Measurements from ENCODE around the gene NSUN2. TPM values are rescaled to one million over a fixed set of nuclear protein-coding genes. Genes with fewer than 3 reads are reported as not detected.

The NSUN2 gene
- total and polyA plus RNA-seq, 7 experiments from 2014 or later, result 25.4 to 87.2 (median 60.1) TPM

GRCh38 chr5:6611334-6612256 lies 21.2 kb downstream of the NSUN2 start:
- DNase-seq (no peak), ATAC-seq (no peak)
- ChIA-PET CTCF (interaction anchor here (0.7 to 0.9 kb wide), 2 partner anchors 352 to 1124 kb away, joined by 3 read pairs; no protein-coding TSS in a partner anchor), POLR2A (no interaction called here)
- no peak overlapping the region for H3K4me3 ChIP-seq (ENCODE audit: low read length)
- Mint-ChIP-seq H3K27me3 (no peaks in the 10 kb centered on the region), H3K9me3 (no peaks in the 10 kb centered on the region), H3K27ac (no peak overlapping the region), H3K4me3 (no peak overlapping the region), H3K4me1 (peaks cover 10 to 45% (median 20%) of the 10 kb centered on the region in 7 donors), H3K36me3 (peaks cover 16 to 69% (median 47%) of the 10 kb centered on the region in 5 donors)
- H3K27ac ChIP-seq (ENCODE audit: low read depth, low read length), result no peak overlapping the region
- no peaks in the 10 kb centered on the region for H3K4me1 ChIP-seq (ENCODE audit: control insufficient read depth in 2 of 2, insufficient read depth in 2 of 2, low read length in 2 of 2)
- intact Hi-C loops (cut with micrococcal nuclease), result no loop called here
- H3K36me3 ChIP-seq (ENCODE audit: control insufficient read depth in 2 of 3, insufficient read depth in 3 of 3, low read length in 3 of 3), result peaks cover 51 to 96% (median 55%) of the 10 kb centered on the region in 3 experiments
- H3K27me3 ChIP-seq (ENCODE audit: control insufficient read depth in 2 of 2, insufficient read depth in 2 of 2, low read length in 2 of 2), result no peaks in the 10 kb centered on the region
- no peaks in the 10 kb centered on the region for H3K9me3 ChIP-seq (ENCODE audit: control insufficient read depth in 2 of 3, low read length in 3 of 3)

- POLR2A ChIA-PET, result no interaction called here
- H3K9me3 Mint-ChIP-seq, result no peaks in the 10 kb centered on the region
These were observed 24.8 kb downstream of the NSUN2 start for GRCh38 chr5:6608016-6608415.

GRCh38 chr5:6607559-6607936 lies 25.3 kb downstream of the NSUN2 start:
- Mint-ChIP-seq H3K4me3 (no peak overlapping the region), H3K4me1 (peaks cover 0 to 10% (median 0%) of the 10 kb centered on the region in 7 donors), H3K27me3 (no peaks in the 10 kb centered on the region), H3K36me3 (peaks cover 19 to 62% (median 39%) of the 10 kb centered on the region in 5 donors), H3K9me3 (no peaks in the 10 kb centered on the region), H3K27ac (no peak overlapping the region)
- intact Hi-C loops (cut with micrococcal nuclease), result no loop called here
- Histone ChIP-seq H3K4me1 (ENCODE audit: control insufficient read depth in 2 of 2, insufficient read depth in 2 of 2, low read length in 2 of 2) (no peaks in the 10 kb centered on the region), H3K4me3 (ENCODE audit: low read length) (no peak overlapping the region), H3K27me3 (ENCODE audit: control insufficient read depth in 2 of 2, insufficient read depth in 2 of 2, low read length in 2 of 2) (no peaks in the 10 kb centered on the region), H3K27ac (ENCODE audit: low read depth, low read length) (no peak overlapping the region), H3K9me3 (ENCODE audit: control insufficient read depth in 2 of 3, low read length in 3 of 3) (no peaks in the 10 kb centered on the region), H3K36me3 (ENCODE audit: control insufficient read depth in 2 of 3, insufficient read depth in 3 of 3, low read length in 3 of 3) (peaks cover 50 to 99% (median 55%) of the 10 kb centered on the region in 3 experiments)
- ATAC-seq (no peak), DNase-seq (no peak)
- CTCF ChIA-PET, result no interaction called here
- POLR2A ChIA-PET, result no interaction called here

More at GRCh38 chr5:6608016-6608415, 24.8 kb downstream of the NSUN2 start:
- Histone ChIP-seq H3K9me3 (ENCODE audit: control insufficient read depth in 2 of 3, low read length in 3 of 3) (no peaks in the 10 kb centered on the region), H3K27me3 (ENCODE audit: control insufficient read depth in 2 of 2, insufficient read depth in 2 of 2, low read length in 2 of 2) (no peaks in the 10 kb centered on the region), H3K4me1 (ENCODE audit: control insufficient read depth in 2 of 2, insufficient read depth in 2 of 2, low read length in 2 of 2) (no peaks in the 10 kb centered on the region), H3K27ac (ENCODE audit: low read depth, low read length) (no peak overlapping the region), H3K36me3 (ENCODE audit: control insufficient read depth in 2 of 3, insufficient read depth in 3 of 3, low read length in 3 of 3) (peaks cover 51 to 99% (median 54%) of the 10 kb centered on the region in 3 experiments), H3K4me3 (ENCODE audit: low read length) (no peak overlapping the region)
- ATAC-seq (no peak), DNase-seq (no peak)
- CTCF ChIA-PET, result no interaction called here
- Mint-ChIP-seq H3K4me1 (peaks cover 0 to 13% (median 2%) of the 10 kb centered on the region in 7 donors), H3K27ac (peak overlapping the region in 2 of 9 donors; percentile 38 to 59), H3K36me3 (peaks cover 19 to 63% (median 37%) of the 10 kb centered on the region in 5 donors), H3K27me3 (no peaks in the 10 kb centered on the region), H3K4me3 (no peak overlapping the region)
- intact Hi-C loops (cut with micrococcal nuclease), result no loop called here

- intact Hi-C loops (cut with micrococcal nuclease), result no loop called here
- Histone ChIP-seq H3K36me3 (ENCODE audit: control insufficient read depth in 2 of 3, insufficient read depth in 3 of 3, low read length in 3 of 3) (peaks cover 48 to 99% (median 60%) of the 10 kb centered on the region in 3 experiments), H3K9me3 (ENCODE audit: control insufficient read depth in 2 of 3, low read length in 3 of 3) (no peaks in the 10 kb centered on the region), H3K4me3 (ENCODE audit: low read length) (no peak overlapping the region), H3K27me3 (ENCODE audit: control insufficient read depth in 2 of 2, insufficient read depth in 2 of 2, low read length in 2 of 2) (no peaks in the 10 kb centered on the region), H3K4me1 (ENCODE audit: control insufficient read depth in 2 of 2, insufficient read depth in 2 of 2, low read length in 2 of 2) (no peaks in the 10 kb centered on the region), H3K27ac (ENCODE audit: low read depth, low read length) (no peak overlapping the region)
- DNase-seq (no peak), ATAC-seq (no peak)
- peaks cover 0 to 6% (median 0%) of the 10 kb centered on the region in 7 donors for H3K4me1 Mint-ChIP-seq
- H3K36me3 Mint-ChIP-seq, result peaks cover 20 to 62% (median 34%) of the 10 kb centered on the region in 5 donors
- H3K27me3 Mint-ChIP-seq, result no peaks in the 10 kb centered on the region
- CTCF ChIA-PET, result no interaction called here
- POLR2A ChIA-PET, result no interaction called here
- H3K9me3 Mint-ChIP-seq, result no peaks in the 10 kb centered on the region
- H3K4me3 Mint-ChIP-seq, result no peak overlapping the region
- no peak overlapping the region for H3K27ac Mint-ChIP-seq
These were observed 25.8 kb downstream of the NSUN2 start for GRCh38 chr5:6606884-6607558.

GRCh38 chr5:6604946-6605345 lies 27.9 kb downstream of the NSUN2 start:
- Histone ChIP-seq H3K27me3 (ENCODE audit: control insufficient read depth in 2 of 2, insufficient read depth in 2 of 2, low read length in 2 of 2) (no peaks in the 10 kb centered on the region), H3K4me1 (ENCODE audit: control insufficient read depth in 2 of 2, insufficient read depth in 2 of 2, low read length in 2 of 2) (no peaks in the 10 kb centered on the region), H3K36me3 (ENCODE audit: control insufficient read depth in 2 of 3, insufficient read depth in 3 of 3, low read length in 3 of 3) (peaks cover 49 to 100% (median 50%) of the 10 kb centered on the region in 3 experiments), H3K9me3 (ENCODE audit: control insufficient read depth in 2 of 3, low read length in 3 of 3) (no peaks in the 10 kb centered on the region), H3K27ac (ENCODE audit: low read depth, low read length) (no peak overlapping the region), H3K4me3 (ENCODE audit: low read length) (no peak overlapping the region)
- Mint-ChIP-seq H3K36me3 (peaks cover 26 to 74% (median 30%) of the 10 kb centered on the region in 5 donors), H3K27me3 (no peaks in the 10 kb centered on the region), H3K4me3 (no peak overlapping the region), H3K9me3 (no peaks in the 10 kb centered on the region), H3K27ac (peak overlapping the region in 1 of 9 donors; percentile 45), H3K4me1 (peaks cover 0 to 3% (median 0%) of the 10 kb centered on the region in 7 donors)
- intact Hi-C loops (cut with micrococcal nuclease), result no loop called here
- ChIA-PET CTCF (no interaction called here), POLR2A (interaction anchor here (0.7 kb wide), 1 partner anchor 32 kb away, joined by 5 read pairs; no protein-coding TSS in a partner anchor)
- DNase-seq (no peak), ATAC-seq (no peak)

- ATAC-seq, result no peak
- ChIA-PET CTCF (no interaction called here), POLR2A (no interaction called here)
- intact Hi-C loops (cut with micrococcal nuclease), result no loop called here
- Mint-ChIP-seq H3K36me3 (peaks cover 24 to 72% (median 30%) of the 10 kb centered on the region in 5 donors), H3K27me3 (no peaks in the 10 kb centered on the region), H3K4me3 (no peak overlapping the region), H3K9me3 (no peaks in the 10 kb centered on the region), H3K4me1 (peaks cover 0 to 3% (median 0%) of the 10 kb centered on the region in 7 donors), H3K27ac (peak overlapping the region in 2 of 9 donors; percentile 45 to 68)
- no peaks in the 10 kb centered on the region for H3K4me1 ChIP-seq (ENCODE audit: control insufficient read depth in 2 of 2, insufficient read depth in 2 of 2, low read length in 2 of 2)
- DNase-seq, result no peak
- no peak overlapping the region for H3K27ac ChIP-seq (ENCODE audit: low read depth, low read length)
- no peak overlapping the region for H3K4me3 ChIP-seq (ENCODE audit: low read length)
- H3K27me3 ChIP-seq (ENCODE audit: control insufficient read depth in 2 of 2, insufficient read depth in 2 of 2, low read length in 2 of 2), result no peaks in the 10 kb centered on the region
- peaks cover 44 to 100% (median 46%) of the 10 kb centered on the region in 3 experiments for H3K36me3 ChIP-seq (ENCODE audit: control insufficient read depth in 2 of 3, insufficient read depth in 3 of 3, low read length in 3 of 3)
- no peaks in the 10 kb centered on the region for H3K9me3 ChIP-seq (ENCODE audit: control insufficient read depth in 2 of 3, low read length in 3 of 3)
These were observed 28.5 kb downstream of the NSUN2 start for GRCh38 chr5:6604341-6604740.
